HG03457 (cell line): ENCODE measurements around the gene RPL9.
"Not testable (repeated sequence)": the region's sequence is repeated elsewhere in the genome, so short reads cannot be mapped to it uniquely, and the experiment has no call there.

Experiments used
- ATAC-seq: cut with Tn5 transposase; IDR thresholded peaks from one replicate; pipeline ENCODE4 v1.9.1; 2021; ENCODE audit warnings: moderate number of reproducible peaks; ENCODE audit not compliant: unreplicated experiment

RPL9 gene

DNA sequence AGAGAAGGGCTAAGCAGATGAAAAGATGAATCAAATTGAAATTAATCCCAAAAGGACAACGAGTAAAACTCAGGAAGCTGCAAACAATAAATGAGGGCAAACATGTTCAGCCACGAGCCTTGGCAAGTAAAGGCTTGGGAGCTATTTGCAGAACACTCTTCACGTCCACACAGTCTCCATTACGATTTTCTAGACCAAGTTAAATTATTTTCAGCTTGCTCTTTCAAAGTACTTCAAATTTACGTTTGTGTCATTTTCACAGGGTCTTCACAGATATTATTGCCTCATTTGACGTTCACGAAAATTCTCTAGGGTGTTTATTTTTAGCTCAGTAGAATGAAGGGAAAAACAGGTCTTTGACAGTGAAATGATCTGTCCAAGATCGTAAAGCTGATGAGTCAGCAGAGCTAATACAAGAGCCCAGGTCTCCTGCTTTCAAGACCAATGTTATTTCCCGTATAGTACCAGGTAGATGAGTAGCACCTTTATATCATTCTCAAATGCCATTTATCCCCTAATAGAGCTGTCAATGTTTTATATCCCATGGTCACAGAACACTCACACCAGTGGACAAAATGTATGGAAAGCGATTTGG lies 31.1 kb downstream of the RPL9 start:
- ATAC-seq, result no peak

DNA sequence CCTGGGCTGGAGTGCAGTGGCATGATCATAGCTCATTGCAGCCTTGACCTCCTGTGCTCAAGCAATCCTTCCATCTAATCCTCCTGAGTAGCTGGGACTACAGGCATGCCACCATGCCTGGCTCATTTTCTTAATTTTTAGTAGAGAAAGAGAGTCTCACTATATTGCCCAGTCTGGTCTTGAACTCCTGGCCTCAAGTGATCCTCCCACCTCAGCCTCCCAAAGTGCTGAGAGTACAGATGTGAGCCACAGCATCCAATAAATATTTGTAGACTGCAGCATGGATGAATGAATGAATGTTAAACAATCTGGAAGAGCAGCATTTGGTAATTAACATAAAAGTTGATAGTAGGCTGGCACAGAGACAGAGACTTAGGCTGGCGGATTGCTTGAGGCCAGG lies 32.0 kb downstream of the RPL9 start:
- ATAC-seq, result no peak

DNA sequence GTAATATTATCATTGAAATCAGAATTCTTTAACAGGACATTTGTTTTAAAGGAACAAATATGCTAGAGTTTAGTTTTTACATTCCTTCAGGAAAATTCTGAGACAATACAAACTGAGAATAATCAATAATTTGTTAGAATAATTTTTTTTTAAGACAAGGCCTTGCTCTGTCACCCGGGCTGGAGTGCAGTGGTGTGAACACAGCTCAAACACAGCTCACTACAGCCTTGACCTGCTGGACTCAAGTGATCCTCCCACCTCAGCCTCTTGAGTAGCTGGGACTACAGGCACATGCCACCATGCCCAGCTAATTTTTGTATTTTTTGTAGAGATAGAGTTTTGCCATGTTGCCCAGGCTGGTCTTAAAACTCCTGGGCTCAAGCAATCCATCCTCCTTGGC lies 33.4 kb downstream of the RPL9 start:
- ATAC-seq, result not testable (repeated sequence)

DNA sequence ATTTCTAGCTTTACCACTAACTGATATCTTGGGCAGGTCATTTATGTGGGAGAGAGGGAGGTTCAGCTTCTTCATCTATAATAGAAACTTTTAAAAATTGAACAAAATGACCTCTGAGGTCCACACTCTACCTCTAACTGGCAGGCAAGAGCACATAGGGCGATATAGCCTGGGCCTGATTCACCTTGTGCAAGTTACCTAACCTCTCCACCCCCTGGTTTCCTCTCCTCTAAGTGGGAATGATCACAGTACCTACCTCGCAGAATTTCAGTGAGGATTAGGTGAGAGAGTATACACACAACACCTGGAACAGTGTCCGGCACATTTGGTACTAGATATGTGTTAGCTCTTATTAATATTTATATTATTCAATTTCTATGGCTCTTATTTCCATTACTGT lies 36.5 kb downstream of the RPL9 start:
- no peak for ATAC-seq

DNA sequence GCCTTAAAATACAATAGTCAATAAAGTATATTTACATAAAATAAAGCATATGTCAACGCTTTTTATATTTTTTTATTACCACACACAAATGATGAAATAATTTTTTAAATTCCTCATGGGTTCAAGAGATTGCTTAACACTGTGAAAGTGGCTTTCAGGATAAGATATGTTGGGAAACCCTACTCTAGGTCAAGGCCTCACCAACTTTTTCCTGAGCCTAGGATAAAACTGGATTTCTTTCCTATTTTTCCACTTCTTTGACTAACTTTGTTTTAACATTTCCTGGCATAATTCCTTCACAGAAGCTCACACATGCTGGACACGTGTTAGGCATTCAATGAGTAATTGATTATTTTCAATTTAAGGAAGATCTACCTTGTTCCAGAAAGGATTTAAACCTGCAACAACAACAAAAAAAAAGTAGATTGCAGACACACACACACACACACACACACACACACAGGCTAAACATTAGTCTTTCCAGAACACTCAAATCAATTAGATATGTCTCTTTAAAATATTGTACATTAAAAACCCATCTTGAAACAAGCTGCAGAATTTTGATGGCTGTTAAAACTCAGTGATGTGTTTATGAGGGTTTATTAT lies 42.9 kb downstream of the RPL9 start:
- no peak for ATAC-seq

DNA sequence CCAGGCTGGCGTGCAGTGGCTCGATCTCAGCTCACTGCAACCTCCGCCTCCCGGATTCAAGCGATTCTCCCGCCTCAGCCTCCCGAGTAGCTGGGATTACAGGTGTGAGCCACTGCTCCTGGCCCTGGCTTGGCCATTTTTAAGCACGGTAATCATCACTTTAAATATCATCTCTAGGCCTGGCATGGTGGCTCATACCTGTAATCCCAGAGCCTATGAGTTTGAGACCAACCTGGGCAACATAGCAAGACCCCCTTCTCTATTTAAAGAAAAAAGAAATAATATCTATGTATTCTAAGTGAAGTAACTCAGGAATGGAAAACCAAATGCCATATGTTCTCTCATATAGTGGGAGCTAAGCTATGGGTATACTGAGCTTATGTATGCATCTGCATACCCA lies 47.2 kb downstream of the RPL9 start:
- not testable (repeated sequence) for ATAC-seq

DNA sequence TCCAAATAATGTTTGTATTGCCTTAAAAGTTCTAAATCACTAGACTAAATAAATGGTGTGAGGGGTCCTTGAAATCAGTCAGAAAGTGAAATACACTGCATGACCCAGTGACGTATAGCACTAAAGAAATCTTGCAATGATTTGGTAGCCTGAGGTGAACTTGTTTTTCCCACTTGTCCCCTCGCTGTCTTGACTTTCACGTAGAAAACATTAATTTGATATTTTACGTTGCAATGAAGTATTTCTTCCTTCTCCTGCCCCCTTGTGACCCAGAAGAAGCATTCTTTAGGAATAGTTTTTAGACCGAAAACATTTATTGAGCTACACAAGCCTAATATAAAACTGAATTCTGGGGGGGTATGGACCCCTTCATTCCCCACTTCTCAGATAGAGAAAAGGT lies 48.3 kb downstream of the RPL9 start:
- ATAC-seq, result no peak

DNA sequence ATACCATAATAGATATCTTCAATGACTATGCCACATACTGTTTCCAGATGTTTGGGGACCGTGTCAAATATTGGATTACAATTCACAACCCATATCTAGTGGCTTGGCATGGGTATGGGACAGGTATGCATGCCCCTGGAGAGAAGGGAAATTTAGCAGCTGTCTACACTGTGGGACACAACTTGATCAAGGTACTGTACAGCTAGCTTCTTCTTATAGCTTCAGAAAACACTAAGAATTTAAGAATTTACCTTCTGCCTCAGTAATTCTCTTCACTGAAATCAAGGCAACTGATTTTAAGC lies 51.2 kb downstream of the RPL9 start:
- no peak for ATAC-seq

DNA sequence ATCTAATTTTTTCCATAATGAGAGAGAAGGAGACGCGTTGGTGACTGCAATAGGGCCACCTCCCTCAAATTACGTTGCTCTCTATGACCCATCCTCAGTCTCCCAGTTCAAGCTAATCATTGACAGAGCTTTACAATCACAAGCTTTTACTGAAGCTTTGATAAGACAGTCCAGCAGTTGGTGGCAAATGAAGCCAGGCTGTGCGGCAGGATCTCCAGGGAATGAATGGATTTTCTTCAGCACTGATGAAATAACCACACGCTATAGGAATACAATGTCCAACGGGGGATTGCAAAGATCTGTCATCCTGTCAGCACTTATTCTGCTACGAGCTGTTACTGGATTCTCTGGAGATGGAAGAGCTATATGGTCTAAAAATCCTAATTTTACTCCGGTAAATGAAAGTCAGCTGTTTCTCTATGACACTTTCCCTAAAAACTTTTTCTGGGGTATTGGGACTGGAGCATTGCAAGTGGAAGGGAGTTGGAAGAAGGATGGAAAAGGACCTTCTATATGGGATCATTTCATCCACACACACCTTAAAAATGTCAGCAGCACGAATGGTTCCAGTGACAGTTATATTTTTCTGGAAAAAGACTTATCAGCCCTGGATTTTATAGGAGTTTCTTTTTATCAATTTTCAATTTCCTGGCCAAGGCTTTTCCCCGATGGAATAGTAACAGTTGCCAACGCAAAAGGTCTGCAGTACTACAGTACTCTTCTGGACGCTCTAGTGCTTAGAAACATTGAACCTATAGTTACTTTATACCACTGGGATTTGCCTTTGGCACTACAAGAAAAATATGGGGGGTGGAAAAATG lies 51.7 kb downstream of the RPL9 start, which contains the start of gene KLB:
Gene KLB (plus strand): TSS at position 168 of the 821 bp plus-strand sequence. CDS start 20 bp downstream, at position 188.
- no peak for ATAC-seq
